K562 (cell line): ENCODE data around the gene SRPRA. TPM values are rescaled to one million over a fixed set of nuclear protein-coding genes. Genes with fewer than 3 reads are reported as not detected.

Source experiments
- ATAC-seq: fragments of 200-7000 bp; cut with Tn5 transposase; 3 replicates; pipeline ENCODE4 v1.9.1; 2020; ENCODE audit warnings: moderate library complexity
- BruUV-seq: library from RNA; stranded (reverse); fragments of 400-500 nt; replicated peaks from 2 replicates; lab custom pipeline; 2021; lab: Mats Ljungman, UMichigan
- CTCF ChIA-PET: fragments of 300-600 bp; formaldehyde crosslinking; extraction: SDS; loops from one replicate; lab custom pipeline; 2021; ENCODE audit warnings: low intra/inter-chr PET ratio; lab: Yijun Ruan, JAX
- POLR2A ChIA-PET: fragments of 300-600, 350-650 bp; sonication (Branson Sonifier 250); formaldehyde crosslinking; extraction: SDS; loops from one replicate; lab custom pipeline; 2021; ENCODE audit warnings: antibody characterized with exemption, inconsistent platforms; lab: Yijun Ruan, JAX
- DNase-seq, 4 experiments: peaks; one replicate each; pipeline versions ENCODE4 v3.0.0 to v3.0.0-alpha.2; 2011 to 2018; ENCODE audit warnings: low spot score in 3 of 4, mixed read lengths in 3 of 4; ENCODE audit errors: extremely low read depth in 1 of 4
- FAIRE-seq: peaks from 2 replicates; lab custom pipeline; 2011; peaks lifted over from hg19 to GRCh38; lab: Jason Lieb, UNC
- H2AFZ ChIP-seq: 2 replicates; pipeline ENCODE4 v1.6.0; 2011; ENCODE audit warnings: low read depth, low read length, control low read depth, inconsistent platforms
- H3K27ac ChIP-seq: fragments of 200-600 bp; 3 replicates; pipeline ENCODE4 v1.8.0; 2011; ENCODE audit warnings: low read depth, mild to moderate bottlenecking, control low read depth, inconsistent platforms, low read length, moderate library complexity, mixed read lengths; ENCODE audit errors: extremely low read depth
- H3K27me3 ChIP-seq, 2 experiments: fragments of 300-600 bp in 1 of 2; 2 replicates in 1 of 2; 3 replicates in 1 of 2; pipeline versions ENCODE4 v1.6.0 to v1.8.0; 2011; ENCODE audit warnings: inconsistent platforms in 2 of 2, low read length in 2 of 2, mild to moderate bottlenecking in 1 of 2, mixed read lengths in 1 of 2, moderate library complexity in 1 of 2; ENCODE audit not compliant: control insufficient read depth in 2 of 2, insufficient read depth in 2 of 2
- H3K36me3 ChIP-seq: fragments of 300-600 bp; 3 replicates; pipeline ENCODE4 v1.8.0; 2011; ENCODE audit warnings: mild to moderate bottlenecking, low read length, inconsistent platforms; ENCODE audit not compliant: control insufficient read depth, insufficient read depth
- H3K4me1 ChIP-seq, 2 experiments: fragments of 200-600 bp in 1 of 2; replicated peaks in 1 of 2; 2 replicates in 1 of 2; 3 replicates in 1 of 2; pipeline versions ENCODE4 v1.5.1 to v1.8.0; 2011; ENCODE audit warnings: inconsistent platforms in 2 of 2, low read length in 2 of 2, mild to moderate bottlenecking in 1 of 2, mixed read lengths in 1 of 2, moderate library complexity in 1 of 2; ENCODE audit not compliant: control insufficient read depth in 2 of 2, insufficient read depth in 2 of 2
- H3K4me2 ChIP-seq: 2 replicates; pipeline ENCODE4 v1.6.1; 2011; ENCODE audit warnings: low read length, control low read depth, inconsistent platforms, mixed read lengths; ENCODE audit not compliant: insufficient read depth
- H3K4me3 ChIP-seq: fragments of 200-600 bp; sonication (generic), shearing (Covaris generic); 2 replicates; pipeline ENCODE4 v1.5.1; 2016; ENCODE audit warnings: control low read depth, inconsistent platforms
- H3K79me2 ChIP-seq: fragments of 200-600 bp; 3 replicates; pipeline ENCODE4 v1.8.0; 2011; ENCODE audit warnings: low read length, inconsistent platforms; ENCODE audit not compliant: control insufficient read depth, insufficient read depth
- H3K9ac ChIP-seq, 2 experiments: 2 replicates each; pipeline versions ENCODE4 v1.6.0 to v1.6.1; 2011; ENCODE audit warnings: low read depth in 2 of 2, low read length in 2 of 2, control low read depth in 1 of 2, inconsistent platforms in 1 of 2, mild to moderate bottlenecking in 1 of 2, mixed read lengths in 1 of 2; ENCODE audit not compliant: insufficient read depth in 1 of 2
- H3K9me1 ChIP-seq: one replicate; pipeline ENCODE4 v1.6.0; 2011; ENCODE audit warnings: inconsistent platforms, mild to moderate bottlenecking, low read length, moderate library complexity; ENCODE audit not compliant: control insufficient read depth, insufficient read depth
- H3K9me3 ChIP-seq: replicated peaks from 2 replicates; pipeline ENCODE4 v1.5.1; 2011; ENCODE audit warnings: low read depth, low read length, inconsistent platforms; ENCODE audit not compliant: control insufficient read depth, insufficient read depth
- H4K20me1 ChIP-seq: replicated peaks from 2 replicates; pipeline ENCODE4 v1.6.1; 2011; ENCODE audit warnings: low read length, inconsistent platforms, mixed read lengths; ENCODE audit not compliant: control insufficient read depth, insufficient read depth
- E2F8 ChIP-seq: fragments of 450-650 bp; IDR thresholded peaks from 2 replicates; pipeline ENCODE4 v1.7.1; 2018; ENCODE audit warnings: mild to moderate bottlenecking, low read depth; ENCODE audit not compliant: partially characterized antibody
- HBP1 ChIP-seq: fragments of 450-650 bp; formaldehyde crosslinking; IDR thresholded peaks from 2 replicates; pipeline ENCODE4 v1.4.0; 2022; ENCODE audit warnings: missing genetic modification characterization
- HMG20B ChIP-seq: fragments of 250-450 bp; sonication (Bioruptor Pico); IDR thresholded peaks from 2 replicates; pipeline ENCODE4 v1.5.0; 2021; ENCODE audit warnings: mild to moderate bottlenecking
- KDM1A ChIP-seq, 2 experiments: fragments of 450-650 bp; IDR thresholded peaks; 2 replicates each; pipeline ENCODE4 v1.6.1; 2016; ENCODE audit warnings: mild to moderate bottlenecking in 2 of 2
- MTF1 ChIP-seq: fragments of 250-450 bp; sonication (Bioruptor Pico); IDR thresholded peaks from 2 replicates; pipeline ENCODE4 v1.9.0; 2021; ENCODE audit warnings: moderate library complexity, mild to moderate bottlenecking, inconsistent platforms, borderline replicate concordance
- POLR2AphosphoS5 ChIP-seq: IDR thresholded peaks from 2 replicates; pipeline ENCODE4 v1.6.1; 2011; ENCODE audit warnings: mild to moderate bottlenecking, low read depth, low read length, moderate library complexity; ENCODE audit not compliant: control insufficient read depth, insufficient read depth
- POLR2B ChIP-seq: fragments of 450-650 bp; IDR thresholded peaks from 2 replicates; pipeline ENCODE4 v1.6.1; 2018; ENCODE audit warnings: low read depth; ENCODE audit not compliant: partially characterized antibody
- RBFOX2 ChIP-seq: fragments of 200-400 bp; formaldehyde crosslinking; IDR thresholded peaks from 2 replicates; pipeline ENCODE4 v1.6.1; 2017; ENCODE audit warnings: low read depth, mild to moderate bottlenecking, low read length, moderate library complexity
- SUPT5H ChIP-seq: fragments of 450-650 bp; IDR thresholded peaks from 2 replicates; pipeline ENCODE4 v1.6.1; 2016
- ZBTB34 ChIP-seq: fragments of 250-450 bp; sonication (Bioruptor Pico); IDR thresholded peaks from 2 replicates; pipeline ENCODE4 v1.8.0; 2021; ENCODE audit warnings: mild to moderate bottlenecking, moderate library complexity
- ZNF121 ChIP-seq: sonication (generic); formaldehyde crosslinking; conservative IDR thresholded peaks from 2 replicates; pipeline ENCODE4 v1.8.0; 2022; ENCODE audit warnings: missing genetic modification reagents
- ZNF507 ChIP-seq: conservative IDR thresholded peaks from 2 replicates; pipeline ENCODE4 v1.6.1; 2017; ENCODE audit warnings: missing genetic modification characterization, missing compliant biosample characterization
- WGBS: fragments of 100-300 bp; shearing (Covaris generic); methylation state at CpG from one replicate; pipeline ENCODE4 v1.1.6; 2016; ENCODE audit warnings: low coverage, mixed read lengths; ENCODE audit not compliant: insufficient coverage; ENCODE audit errors: missing lambda C conversion rate; 5-methylcytosine and 5-hydroxymethylcytosine counted together
- in situ Hi-C: fragments of 300-500 bp; cut with MboI; formaldehyde crosslinking; loops from 4 replicates; pipeline ENCODE4 v1.15.0; 2018; ENCODE audit warnings: inconsistent platforms, mixed read lengths
- intact Hi-C: fragments of 100-400 bp; cut with micrococcal nuclease; formaldehyde crosslinking; loops from 2 replicates; pipeline ENCODE4 v1.14.2; 2022
- polyA plus RNA-seq, 8 experiments: library from polyadenylated mRNA; depleted of rRNA in 4 of 8; stranded (reverse) in 5 of 8; unstranded in 3 of 8; fragments of >200 nt; fragmentation: Nextera tagmentation in 2 of 8; fragmentation: Illumina TruSeq in 1 of 8; extraction: Ambion mirVana in 2 of 8; extraction: Trizol in 1 of 8; gene quantifications; 2 replicates each; pipeline versions ENCODE4 v1.2.1 to v1.2.3, GENCODE V29; 2011 to 2014; ENCODE audit warnings: inconsistent platforms in 1 of 8, missing spikeins in 1 of 8
- total RNA-seq, 7 experiments: library from RNA; depleted of rRNA in 6 of 7; stranded (reverse); fragments of >200 nt in 6 of 7; fragmentation: Illumina TruSeq in 2 of 7; extraction: Trizol in 2 of 7; gene quantifications; 2 replicates each; pipeline versions ENCODE4 v1.2.1 to v1.2.3, GENCODE V29; 2011 to 2021; ENCODE audit warnings: low replicate concordance in 1 of 7

The SRPRA gene
- total and polyA plus RNA-seq, 9 of the 15 experiments (the other 6 are each of a cell fraction or from before 2014, with no cell fraction given), result 33.5 to 124 (median 80.0) TPM

GRCh38 chr11:126262216-126262615 lies 6.5 kb downstream of the SRPRA start:
- 87% methylated on average over 6 of the region's 6 CpGs for WGBS
- FAIRE-seq (no peak), DNase-seq (no peak), ATAC-seq (peak; percentile 19)
- no peak overlapping the region for H3K9ac ChIP-seq
- H3K9me1 ChIP-seq, result no peaks in the 10 kb centered on the region
- CTCF ChIA-PET, result no interaction called here
- POLR2A ChIA-PET, result interaction anchor here (0.7 to 2.8 kb wide), 6 partner anchors 10 to 37 kb away, joined by 3 to 26 read pairs (median 6); no protein-coding TSS in a partner anchor
- no peak overlapping the region for H3K4me2 ChIP-seq
- H3K79me2 ChIP-seq, result peaks cover 8% of the 10 kb centered on the region
- no TSS peak for BruUV-seq
- no peaks in the 10 kb centered on the region for H4K20me1 ChIP-seq
- H3K9me3 ChIP-seq, result no peaks in the 10 kb centered on the region
- H2AFZ ChIP-seq, result no peak overlapping the region
- no peak overlapping the region for H3K27ac ChIP-seq
- intact Hi-C loops (no loop called here), in situ Hi-C loops (no loop called here)
- H3K4me3 ChIP-seq, result no peak overlapping the region
- H3K4me1 ChIP-seq, result no peaks in the 10 kb centered on the region
- peaks cover 83% of the 10 kb centered on the region for H3K36me3 ChIP-seq
- no peaks in the 10 kb centered on the region for H3K27me3 ChIP-seq
- peak; percentile 22; the same call in 1 of the 2 replicates for TF ChIP-seq SUPT5H
- TF ChIP-seq ZNF507 (tag), result no peak
- peak; percentile 24 for TF ChIP-seq E2F8
- TF ChIP-seq ZBTB34 (CRISPR knock-in tag), result no peak
- peak; percentile 29; the same call in 1 of the 2 replicates for TF ChIP-seq POLR2AphosphoS5
- TF ChIP-seq ZNF121 (CRISPR knock-in tag), result no peak
- no peak for TF ChIP-seq KDM1A (IDR thresholded peaks at IDR 0.05)
- peak; percentile 47 for TF ChIP-seq POLR2B
- TF ChIP-seq RBFOX2, result 0 out of 2 replicates have a peak, but pooled peaks have one; percentile 35
- peak; percentile 51; the same call in 1 of the 2 replicates for TF ChIP-seq HBP1 (CRISPR knock-in tag)
- TF ChIP-seq HMG20B (CRISPR knock-in tag), result no peak
- no peak for TF ChIP-seq MTF1 (CRISPR knock-in tag)
